Thyroid gland (tissue), 4 donors: Measurements from ENCODE around the gene NHLRC4. TPM values are rescaled to one million over a fixed set of nuclear protein-coding genes. Genes with fewer than 3 reads are reported as not detected.
A peak's percentile ranks its signal among the peaks of the same experiment; 100 is the strongest.

Experiments used
- DNase-seq, 2 donors: peaks; one replicate each; pipeline ENCODE4 v3.0.0-alpha.2; 2019
- H3K27ac ChIP-seq, 3 donors: fragments of 200-600 bp; sonication (generic); 1 replicate in 2 of 3; 2 replicates in 1 of 3; pipeline ENCODE4 v1.5.1; 2016 to 2019; ENCODE audit warnings: mild to moderate bottlenecking in 1 of 3, moderate library complexity in 1 of 3
- H3K27me3 ChIP-seq: fragments of 200-600 bp; sonication (generic); one replicate; pipeline ENCODE4 v1.5.1; 2019
- H3K36me3 ChIP-seq, 2 donors: fragments of 200-600 bp; sonication (generic); one replicate each; pipeline ENCODE4 v1.5.1; 2016 to 2019
- H3K4me1 ChIP-seq, 2 donors: fragments of 200-600 bp; sonication (generic); one replicate each; pipeline ENCODE4 v1.5.1; 2017 to 2019
- H3K4me3 ChIP-seq, 3 donors: fragments of 200-600 bp; sonication (generic); replicated peaks in 1 of 3; 1 replicate in 2 of 3; 2 replicates in 1 of 3; pipeline ENCODE4 v1.5.1; 2016; ENCODE audit warnings: mild to moderate bottlenecking in 1 of 3
- H3K9me3 ChIP-seq: fragments of 200-600 bp; sonication (generic); one replicate; pipeline ENCODE4 v1.5.1; 2017
- POLR2A ChIP-seq, 2 donors: fragments of 450-650 bp; IDR thresholded peaks; one replicate each; pipeline ENCODE4 v1.6.1; 2017; ENCODE audit warnings: antibody characterized with exemption in 2 of 2, mild to moderate bottlenecking in 2 of 2, moderate library complexity in 1 of 2
- WGBS, 2 donors: methylation state at CpG; one replicate each; pipeline ENCODE4 v1.1.5; 2017; 5-methylcytosine and 5-hydroxymethylcytosine counted together
- intact Hi-C: fragments of 100-400 bp; cut with DNase I; formaldehyde crosslinking; loops from one replicate; pipeline ENCODE4 v1.15.1; 2023
- total RNA-seq, 4 donors: library from RNA; depleted of rRNA; stranded (reverse); fragments of >200 nt; gene quantifications; one replicate each; pipeline ENCODE4 v1.2.3, GENCODE V29; 2016
- TF ChIP-seq, protein P1 (sequence below), 6 experiments: fragments of 200-600 bp in 3 of 6; fragments of 450-650 bp in 3 of 6; sonication (generic) in 3 of 6; IDR thresholded peaks; one replicate each; pipeline ENCODE4 v1.5.1; 2016 to 2019; ENCODE audit warnings: antibody characterized with exemption in 6 of 6, mild to moderate bottlenecking in 2 of 6, inconsistent platforms in 1 of 6, moderate library complexity in 1 of 6

The NHLRC4 gene
- total RNA-seq, 4 donors from 2014 or later, result 0.63 to 0.81 (median 0.67) TPM; not detected in 1

DNA sequence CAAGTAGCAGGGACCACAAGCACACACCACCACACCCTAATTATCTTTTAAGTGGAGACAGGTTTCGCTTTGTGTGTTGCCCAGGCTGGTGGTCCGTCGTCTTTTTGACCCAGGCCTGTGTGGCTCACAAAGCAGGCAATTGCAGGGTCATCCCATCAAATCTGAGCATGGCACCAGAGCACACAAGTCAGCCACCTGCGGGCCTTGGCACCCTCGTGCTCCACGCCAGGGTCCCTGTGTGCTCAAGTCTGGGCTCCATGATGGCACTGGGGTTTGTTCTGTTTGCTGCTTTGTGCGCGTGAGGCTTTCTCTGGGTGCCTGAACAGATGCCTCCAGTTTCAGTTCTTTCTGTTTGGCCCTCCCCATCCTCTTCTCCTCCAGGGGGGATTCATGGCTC lies 41.7 kb upstream of the NHLRC4 start:
- H3K9me3 ChIP-seq, result no peaks in the 10 kb centered on the region
- no peaks in the 10 kb centered on the region for H3K27me3 ChIP-seq
- intact Hi-C loops, result no loop called here
- DNase-seq, result no peak
- H3K27ac ChIP-seq, result no peak overlapping the region
- no peak overlapping the region for H3K4me3 ChIP-seq
- TF ChIP-seq, protein P1, sequence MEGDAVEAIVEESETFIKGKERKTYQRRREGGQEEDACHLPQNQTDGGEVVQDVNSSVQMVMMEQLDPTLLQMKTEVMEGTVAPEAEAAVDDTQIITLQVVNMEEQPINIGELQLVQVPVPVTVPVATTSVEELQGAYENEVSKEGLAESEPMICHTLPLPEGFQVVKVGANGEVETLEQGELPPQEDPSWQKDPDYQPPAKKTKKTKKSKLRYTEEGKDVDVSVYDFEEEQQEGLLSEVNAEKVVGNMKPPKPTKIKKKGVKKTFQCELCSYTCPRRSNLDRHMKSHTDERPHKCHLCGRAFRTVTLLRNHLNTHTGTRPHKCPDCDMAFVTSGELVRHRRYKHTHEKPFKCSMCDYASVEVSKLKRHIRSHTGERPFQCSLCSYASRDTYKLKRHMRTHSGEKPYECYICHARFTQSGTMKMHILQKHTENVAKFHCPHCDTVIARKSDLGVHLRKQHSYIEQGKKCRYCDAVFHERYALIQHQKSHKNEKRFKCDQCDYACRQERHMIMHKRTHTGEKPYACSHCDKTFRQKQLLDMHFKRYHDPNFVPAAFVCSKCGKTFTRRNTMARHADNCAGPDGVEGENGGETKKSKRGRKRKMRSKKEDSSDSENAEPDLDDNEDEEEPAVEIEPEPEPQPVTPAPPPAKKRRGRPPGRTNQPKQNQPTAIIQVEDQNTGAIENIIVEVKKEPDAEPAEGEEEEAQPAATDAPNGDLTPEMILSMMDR (IDR thresholded peaks at IDR 0.05), result no peak
- no peak for TF ChIP-seq POLR2A (IDR thresholded peaks at IDR 0.05)
- WGBS, 2 donors, result 94 to 98% methylated on average over 7 to 8 of the region's 8 CpGs
- peaks cover 25 to 36% of the 10 kb centered on the region in 2 donors for H3K4me1 ChIP-seq
- H3K36me3 ChIP-seq, result peaks cover 5% of the 10 kb centered on the region in 2 donors

DNA sequence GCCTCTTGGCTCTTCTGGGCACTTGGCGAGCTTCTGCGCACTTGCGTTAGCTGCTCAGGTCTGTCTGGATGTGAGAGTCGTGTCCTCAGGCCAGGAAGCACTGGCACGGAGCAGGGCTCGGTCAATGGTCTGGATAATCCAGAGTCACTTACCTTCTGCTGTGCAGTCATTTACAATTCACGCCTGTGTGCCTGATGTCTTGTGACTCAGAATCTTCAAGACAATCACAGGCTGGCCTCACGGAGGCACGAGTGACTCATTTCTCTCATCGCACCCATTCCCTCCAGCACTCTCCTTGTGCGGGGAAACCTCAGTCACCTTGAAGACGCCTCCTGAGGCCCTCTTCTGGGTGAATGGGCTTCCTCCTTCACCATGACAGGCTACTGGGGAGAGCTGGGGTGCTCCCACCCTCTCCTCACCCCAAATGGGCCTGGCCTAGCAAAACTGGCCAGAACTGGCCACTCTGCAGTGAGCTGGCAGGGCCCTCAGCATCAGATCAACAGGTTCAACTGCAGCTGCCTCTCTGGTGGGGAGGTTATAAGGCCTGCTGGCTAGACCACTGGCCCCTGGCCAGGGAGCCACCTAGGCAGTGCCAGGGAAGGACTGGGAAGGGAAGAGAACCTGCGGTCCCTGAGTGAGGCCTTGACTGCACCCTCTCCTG lies 41.2 kb upstream of the NHLRC4 start:
- intact Hi-C loops, result no loop called here
- Histone ChIP-seq H3K36me3 (peaks cover under 1 to 2% of the 10 kb centered on the region in 2 donors), H3K4me3 (peak overlapping the region in 1 of 3 donors; percentile 56), H3K27me3 (no peaks in the 10 kb centered on the region), H3K4me1 (peaks cover 25 to 38% of the 10 kb centered on the region in 2 donors), H3K9me3 (no peaks in the 10 kb centered on the region), H3K27ac (peak overlapping the region in 2 of 3 donors; percentile 99 to 100)
- peak; percentile 23 to 33 for DNase-seq
- TF ChIP-seq POLR2A (IDR thresholded peaks at IDR 0.05), result no peak
- TF ChIP-seq, protein P1 (IDR thresholded peaks at IDR 0.05), result no peak
- 78 to 81% methylated on average over 13 of the region's 13 CpGs for WGBS, 2 donors

DNA sequence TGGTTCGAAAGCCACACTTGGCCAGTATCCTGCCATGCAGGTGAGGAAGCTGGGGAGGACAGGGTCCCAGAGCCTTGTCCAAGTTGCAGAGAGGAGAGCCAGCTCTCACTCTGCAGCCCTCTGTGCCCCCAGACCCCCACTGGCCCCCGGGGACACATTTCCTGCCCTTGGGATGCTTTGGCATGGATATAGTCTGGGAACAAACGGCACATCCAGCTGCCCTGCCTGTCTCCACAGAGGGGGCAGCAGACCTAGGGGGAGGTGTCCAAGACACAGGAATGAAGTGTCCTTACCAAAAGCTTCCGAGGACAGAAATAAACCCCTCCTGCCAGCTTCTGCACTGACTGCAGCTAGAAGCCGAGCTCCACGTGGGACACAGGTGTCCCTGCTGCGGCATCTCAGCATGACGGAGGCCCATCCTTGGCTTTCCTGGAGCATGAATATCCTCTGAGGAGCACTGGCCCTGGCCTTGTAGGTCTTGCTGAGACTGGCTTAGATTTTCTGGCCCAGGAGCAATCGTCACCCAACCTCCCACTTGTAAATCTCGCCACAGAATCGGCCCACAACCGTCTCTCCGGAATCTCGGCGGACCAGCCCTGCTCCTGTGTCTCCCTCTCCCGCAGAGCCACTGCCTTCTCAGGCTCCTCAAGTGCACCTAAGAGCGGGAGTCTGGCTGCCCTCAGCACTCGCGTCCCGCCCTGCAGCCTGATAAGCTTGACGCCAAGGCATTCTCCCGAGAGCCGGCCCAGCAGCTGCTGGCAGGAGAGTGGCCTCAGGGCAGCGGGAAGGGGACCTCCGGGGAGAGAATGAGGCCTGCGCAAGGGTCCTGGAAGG lies 40.4 kb upstream of the NHLRC4 start:
- no peaks in the 10 kb centered on the region for H3K36me3 ChIP-seq
- H3K9me3 ChIP-seq, result no peaks in the 10 kb centered on the region
- TF ChIP-seq POLR2A (IDR thresholded peaks at IDR 0.05), result no peak
- TF ChIP-seq, protein P1 (IDR thresholded peaks at IDR 0.05), result no peak
- H3K4me3 ChIP-seq, result peak overlapping the region; percentile 50 to 77 (median 56)
- H3K27ac ChIP-seq, result peak overlapping the region; percentile 99 to 100 (median 100)
- peak; percentile 65 to 72 for DNase-seq
- no peaks in the 10 kb centered on the region for H3K27me3 ChIP-seq
- 12 to 13% methylated on average over 8 to 17 of the region's 26 CpGs for WGBS, 2 donors
- intact Hi-C loops, result no loop called here
- peaks cover 25 to 38% of the 10 kb centered on the region in 2 donors for H3K4me1 ChIP-seq

DNA sequence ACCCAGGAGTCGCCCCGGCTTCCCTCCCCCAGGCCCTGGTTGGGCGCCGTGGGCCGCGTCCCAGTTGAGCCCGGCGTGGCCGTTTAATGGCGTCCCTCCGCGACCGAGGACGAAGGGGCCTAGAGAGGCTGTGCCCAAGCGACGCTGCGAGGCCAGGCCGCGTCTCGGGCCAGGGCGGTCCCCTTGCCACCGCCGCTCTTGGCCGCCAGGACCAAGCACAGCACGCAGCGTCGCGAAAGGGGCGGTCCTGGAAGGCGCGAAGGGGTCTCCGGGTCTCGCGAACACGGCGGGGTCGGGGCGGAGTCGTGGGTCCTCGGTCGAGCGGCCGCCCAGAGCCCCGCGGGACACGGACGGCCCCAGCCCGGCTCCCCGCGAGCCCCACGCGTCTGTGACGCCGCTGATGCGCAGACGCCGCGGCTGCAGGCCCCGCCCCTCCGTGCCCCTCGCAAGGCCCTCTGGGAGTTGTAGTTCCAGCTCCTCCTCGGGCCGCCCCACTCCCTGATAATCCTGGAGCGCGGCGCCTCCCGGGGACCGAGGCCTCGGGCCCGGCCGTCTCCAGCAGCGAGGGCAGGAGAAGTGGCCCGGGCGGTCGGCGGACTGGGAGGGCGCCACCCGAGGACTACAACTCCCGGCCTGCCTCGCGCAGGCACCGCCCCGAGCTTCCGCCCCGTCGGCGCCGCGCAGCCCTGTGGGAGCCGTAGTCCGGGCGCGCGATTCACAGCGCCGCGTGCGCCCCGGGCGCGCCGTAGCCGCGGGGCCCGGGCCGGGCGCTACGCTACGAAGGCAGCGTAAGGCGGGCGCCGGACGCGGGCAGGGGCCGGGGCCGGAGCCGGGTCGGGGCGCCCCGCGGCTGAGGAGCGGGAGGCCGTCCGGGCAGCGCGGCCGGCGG lies 39.5 kb upstream of the NHLRC4 start, which contains the start of gene CAPN15:
CAPN15 (plus strand) TSS at position 698 of the 889 bp plus-strand sequence. CDS start 19,127 bp downstream, outside the sequence.
- peaks cover 25 to 38% of the 10 kb centered on the region in 2 donors for H3K4me1 ChIP-seq
- WGBS, 2 donors, result 0 to 3% methylated on average over 7 to 15 of the region's 129 CpGs
- TF ChIP-seq, protein P1 (IDR thresholded peaks at IDR 0.05), result peak in 3 of 6 experiments; percentile 20 to 49 (median 45)
- TF ChIP-seq POLR2A (IDR thresholded peaks at IDR 0.05), result peak; percentile 10 to 76
- no peaks in the 10 kb centered on the region for H3K27me3 ChIP-seq
- peak within 1 kb of the TSS; percentile 99 to 100 (median 100) for H3K27ac ChIP-seq
- H3K4me3 ChIP-seq, result peak within 1 kb of the TSS; percentile 50 to 77 (median 56)
- H3K9me3 ChIP-seq, result no peaks in the 10 kb centered on the region
- intact Hi-C loops, result no loop called here
- no peaks in the 10 kb centered on the region for H3K36me3 ChIP-seq
- DNase-seq, result peak; percentile 87 to 91
